SHP77 (cell line): ENCODE data around the gene KCNMB4.

Experiments used
- DNase-seq, 2 experiments: peaks; one replicate each; lab custom pipeline; 2025; lab: John Stamatoyannopoulos, UW

KCNMB4 gene

DNA sequence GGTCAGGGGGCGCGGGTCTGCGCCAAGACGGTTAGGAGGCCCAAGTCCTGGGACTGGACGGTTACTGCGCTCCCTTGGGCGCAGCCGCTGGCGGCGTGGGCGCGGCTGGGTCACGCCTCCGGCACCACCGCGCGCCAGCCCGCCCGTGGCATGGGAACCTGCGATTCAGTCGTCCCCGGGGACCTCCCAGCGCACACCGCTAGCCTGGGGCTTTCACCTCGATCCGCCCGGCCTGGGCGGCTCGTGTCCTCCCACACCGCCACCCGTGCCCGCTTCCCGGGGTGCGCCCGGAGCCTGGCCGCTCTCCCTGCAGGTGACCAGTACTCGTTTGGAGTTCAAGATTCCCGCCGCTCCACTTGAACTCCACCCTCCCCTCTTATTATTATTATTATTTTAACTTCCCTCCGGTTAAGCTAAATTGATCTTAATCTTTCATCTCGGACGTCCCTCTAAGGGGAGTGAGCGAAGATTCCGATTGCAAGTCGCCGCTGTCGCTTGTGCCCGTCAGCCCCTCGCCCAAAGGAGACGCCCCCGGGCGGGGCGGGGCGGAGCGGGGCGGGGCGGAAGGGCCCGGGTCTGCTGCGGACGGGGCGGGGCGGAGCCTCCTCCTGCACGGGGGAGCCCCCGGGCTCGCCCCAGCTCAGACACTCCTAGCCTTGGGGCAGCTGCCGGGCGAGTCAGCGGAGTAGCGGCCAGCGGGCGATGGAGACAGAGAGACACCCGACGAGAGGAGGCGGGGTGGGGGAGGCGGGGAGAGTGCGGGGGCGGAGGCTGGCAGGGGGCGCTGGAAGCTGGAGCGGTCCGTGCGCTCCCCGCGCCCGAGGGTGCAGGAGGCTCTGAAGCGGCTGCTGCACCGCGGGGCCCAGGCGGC, at the start of gene KCNMB4:
TSS of gene KCNMB4 (plus strand) at position 643 of the 871 bp plus-strand sequence. CDS start 445 bp downstream, outside the sequence.
- DNase-seq: peak; percentile 61 to 64

DNA sequence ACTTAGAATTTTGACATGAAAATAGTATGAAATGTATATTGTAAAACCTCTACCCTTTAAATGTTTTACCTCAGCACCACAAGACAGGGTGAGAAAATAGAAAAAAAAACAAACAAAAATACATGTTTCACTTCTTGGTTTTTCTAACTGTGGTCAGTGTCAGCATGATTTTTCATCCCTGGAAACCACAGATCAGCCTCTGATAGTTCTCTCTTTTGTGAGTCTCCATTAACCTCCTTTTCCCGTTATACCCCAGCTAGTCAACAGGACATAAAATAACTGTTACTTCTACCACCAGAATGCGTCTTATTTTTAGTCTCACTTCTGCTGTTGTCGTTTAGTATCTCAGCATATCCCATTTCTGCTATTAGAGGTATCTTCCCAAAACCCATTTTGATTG, 48.3 kb upstream of the KCNMB4 start:
- no peak for DNase-seq

DNA sequence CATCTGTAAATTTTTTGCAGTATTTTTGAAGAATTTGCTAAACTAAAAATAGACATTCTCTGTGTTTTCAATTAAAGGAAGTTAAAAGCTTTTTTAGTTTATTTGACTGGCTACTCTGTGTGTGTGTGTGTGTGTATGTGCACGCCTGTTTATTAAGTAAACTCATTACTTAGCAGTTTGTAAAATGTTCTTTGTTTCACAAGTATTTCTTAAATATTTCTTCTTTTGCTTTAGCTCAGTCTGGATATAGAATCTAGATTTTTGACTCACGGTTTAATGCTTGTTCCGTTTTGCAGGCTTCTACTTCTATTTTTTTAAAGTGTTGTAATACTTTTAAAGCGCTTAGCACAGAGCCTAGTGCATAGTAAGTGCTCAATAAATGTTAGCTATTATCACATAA, 46.5 kb upstream of the KCNMB4 start:
- no peak for DNase-seq

GRCh38 chr12:70321191-70321590, 44.9 kb upstream of the KCNMB4 start:
- DNase-seq: no peak

GRCh38 chr12:70327541-70327940, 38.5 kb upstream of the KCNMB4 start:
- no peak for DNase-seq

GRCh38 chr12:70329728-70330127, 36.4 kb upstream of the KCNMB4 start:
- DNase-seq: no peak

DNA sequence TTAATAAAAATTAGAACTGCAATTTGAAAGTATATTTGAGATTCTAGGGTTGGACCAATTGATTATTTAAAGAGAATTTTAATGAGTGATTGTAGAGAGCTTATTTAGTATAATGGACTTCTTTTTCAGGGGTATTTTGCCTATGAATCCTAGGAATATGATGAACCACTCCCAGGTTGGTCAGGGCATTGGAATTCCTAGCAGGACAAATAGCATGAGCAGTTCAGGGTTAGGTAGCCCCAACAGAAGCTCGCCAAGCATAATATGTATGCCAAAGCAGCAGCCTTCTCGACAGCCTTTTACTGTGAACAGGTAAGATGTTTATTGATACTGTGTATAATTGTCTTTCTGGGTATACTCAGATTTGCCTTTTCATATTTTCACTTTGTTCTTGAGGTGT, 35.9 kb upstream of the KCNMB4 start:
- DNase-seq: no peak

DNA sequence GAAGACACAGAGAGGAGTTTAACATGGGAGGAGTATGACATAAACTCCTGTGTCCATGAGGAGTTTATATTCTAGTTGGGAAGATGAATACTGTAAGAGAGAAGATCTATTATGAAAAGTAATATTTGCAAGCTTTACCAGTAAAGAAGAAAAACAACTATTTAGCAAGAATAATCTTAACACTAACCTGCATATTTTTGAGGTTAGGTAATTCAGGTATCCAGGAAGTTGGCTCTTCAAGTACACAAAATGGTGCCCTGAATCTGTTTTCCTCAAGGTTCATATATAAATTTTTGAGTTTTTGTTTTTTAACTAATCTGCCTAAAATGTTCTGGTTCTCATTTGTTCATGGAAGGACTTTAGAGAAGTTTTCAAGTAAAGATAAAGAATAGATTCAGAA, 33.9 kb upstream of the KCNMB4 start:
- DNase-seq: no peak

- no peak for DNase-seq
These were observed 31.3 kb upstream of the KCNMB4 start for GRCh38 chr12:70334742-70335141.

DNA sequence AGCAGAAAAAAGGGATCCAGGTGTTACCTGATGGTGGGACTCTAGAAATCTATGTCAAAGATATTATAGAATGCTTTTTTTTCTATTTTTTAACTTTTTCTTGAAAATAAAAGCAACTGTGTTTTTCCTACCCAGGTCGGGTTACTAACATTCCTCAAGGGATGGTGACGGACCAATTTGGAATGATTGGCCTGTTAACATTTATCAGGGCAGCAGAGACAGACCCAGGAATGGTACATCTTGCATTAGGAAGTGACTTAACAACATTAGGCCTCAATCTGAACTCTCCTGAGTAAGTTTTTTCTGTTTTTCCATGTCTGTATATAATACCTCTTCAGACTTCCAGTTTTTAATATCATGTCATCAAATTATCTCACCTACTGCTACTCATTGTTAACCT, 27.6 kb upstream of the KCNMB4 start:
- no peak for DNase-seq

GRCh38 chr12:70351076-70351475, 15.0 kb upstream of the KCNMB4 start:
- no peak for DNase-seq

DNA sequence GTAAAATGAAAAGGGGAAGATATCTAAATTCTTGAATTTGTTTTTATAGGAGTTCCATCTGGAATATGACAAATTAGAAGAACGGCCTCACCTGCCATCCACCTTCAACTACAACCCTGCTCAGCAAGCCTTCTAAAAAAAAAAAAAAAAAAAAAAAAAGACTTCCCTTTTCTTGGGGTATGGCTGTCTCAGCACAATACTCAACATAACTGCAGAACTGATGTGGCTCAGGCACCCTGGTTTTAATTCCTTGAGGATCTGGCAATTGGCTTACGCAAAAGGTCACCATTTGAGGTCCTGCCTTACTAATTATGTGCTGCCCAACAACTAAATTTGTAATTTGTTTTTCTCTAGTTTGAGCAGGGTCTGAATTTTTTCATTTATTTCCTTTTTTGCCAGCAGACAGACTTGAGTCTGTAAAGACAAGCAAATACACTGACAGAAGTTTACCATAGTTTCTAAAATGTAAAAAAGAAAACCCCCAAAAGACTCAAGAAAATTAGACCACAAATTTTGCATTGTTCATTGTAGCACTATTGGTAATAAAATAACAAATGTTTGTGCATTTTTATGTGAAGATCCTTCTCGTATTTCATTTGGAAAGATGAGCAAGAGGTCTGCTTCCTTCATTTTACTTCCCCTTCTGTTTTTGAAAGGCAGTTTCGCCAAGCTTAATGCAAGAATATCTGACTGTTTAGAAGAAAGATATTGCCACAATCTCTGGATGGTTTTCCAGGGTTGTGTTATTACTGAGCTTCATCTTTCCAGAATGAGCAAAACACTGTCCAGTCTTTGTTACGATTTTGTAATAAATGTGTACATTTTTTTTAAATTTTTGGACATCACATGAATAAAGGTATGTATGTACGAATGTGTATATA, 12.1 kb upstream of the KCNMB4 start:
- DNase-seq: no peak

- DNase-seq: no peak
These were observed 11.3 kb upstream of the KCNMB4 start for GRCh38 chr12:70354787-70355186.

DNA sequence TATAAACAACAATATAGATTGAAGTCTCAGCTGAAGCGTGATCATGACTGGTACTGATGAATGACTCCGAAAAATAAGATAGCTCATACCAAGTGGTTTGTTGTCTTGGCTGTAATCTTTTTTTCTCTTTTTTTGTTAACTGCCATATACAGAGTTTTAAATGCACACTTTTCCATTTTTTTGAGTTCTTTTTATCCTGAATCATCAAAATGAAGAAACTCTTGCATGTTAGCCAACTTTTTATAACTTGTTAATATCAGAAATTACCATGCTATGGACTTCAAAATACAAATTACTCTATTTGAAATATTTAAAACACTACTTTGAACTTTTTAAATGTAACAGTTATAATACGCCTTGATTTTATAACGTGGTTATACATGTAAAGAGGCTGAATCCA, 10.1 kb upstream of the KCNMB4 start:
- no peak for DNase-seq

- DNase-seq: no peak
These were observed 6.5 kb upstream of the KCNMB4 start for GRCh38 chr12:70359458-70360197.

- DNase-seq: no peak
These were observed 5.9 kb upstream of the KCNMB4 start for GRCh38 chr12:70360218-70360617.

- no peak for DNase-seq
These were observed 1.2 kb upstream of the KCNMB4 start for GRCh38 chr12:70364695-70365397.

- DNase-seq: no peak
These were observed 767 bp upstream of the KCNMB4 start for GRCh38 chr12:70365398-70365647.

- peak; percentile 37 to 55 for DNase-seq
These were observed 629 bp downstream of the KCNMB4 start for GRCh38 chr12:70366581-70367257.

DNA sequence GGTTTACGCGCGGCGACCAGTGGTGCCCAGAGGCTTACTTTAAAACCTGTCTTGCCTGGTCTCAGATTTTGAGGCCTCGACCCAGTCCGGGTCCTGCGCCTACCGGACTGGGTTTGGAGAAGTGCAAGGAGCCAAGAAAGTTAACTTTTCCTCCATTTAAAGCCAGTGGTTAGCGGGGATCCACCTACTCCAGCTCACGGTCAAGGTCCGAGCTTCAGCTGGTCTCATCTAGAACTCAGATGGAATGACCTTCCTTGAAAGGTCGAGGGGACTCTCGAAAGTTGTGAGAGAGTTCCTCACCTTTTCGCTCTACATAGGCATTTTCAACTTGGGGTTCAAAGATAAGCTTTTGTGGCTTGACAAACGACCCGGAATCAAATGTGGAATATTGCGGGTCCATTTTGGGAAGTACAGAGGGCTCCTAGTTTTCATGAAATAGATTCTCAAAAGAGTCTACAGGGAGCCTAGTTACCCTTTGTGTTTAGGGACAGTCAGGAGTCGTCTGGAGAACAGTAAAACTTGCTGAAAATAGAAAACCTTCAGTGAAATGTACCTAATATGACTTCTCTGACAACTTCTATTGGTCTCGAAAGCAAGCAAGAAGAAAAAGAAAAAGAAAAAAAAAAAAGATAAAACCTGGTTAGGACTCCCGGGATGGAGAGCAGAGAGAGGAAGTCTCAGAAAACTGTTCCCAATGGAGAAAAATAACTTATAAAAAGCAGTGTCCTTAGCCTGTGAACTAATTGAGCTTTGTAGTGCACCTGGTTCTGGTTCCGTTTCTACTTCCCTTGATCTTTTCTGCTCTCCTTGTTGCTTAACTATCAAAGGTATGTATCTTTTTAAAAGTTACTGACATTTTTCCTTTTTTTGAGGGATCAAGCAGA, 1.4 kb downstream of the KCNMB4 start:
- no peak for DNase-seq
